Fibroblast of skin of scalp (primary cell): ENCODE results near the gene LDHAL6A.

Experiments used
- DNase-seq: peaks from one replicate; pipeline ENCODE4 v3.0.0-alpha.2; 2013

Gene LDHAL6A

GRCh38 chr11:18490736-18491485 is 35.3 kb downstream of the LDHAL6A start:
- DNase-seq: no peak

- no peak for DNase-seq
Observed at GRCh38 chr11:18491924-18492323, 36.3 kb downstream of the LDHAL6A start.

- DNase-seq: no peak
Observed at GRCh38 chr11:18492888-18493287, 37.2 kb downstream of the LDHAL6A start.

GRCh38 chr11:18493310-18493709 is 37.7 kb downstream of the LDHAL6A start:
- no peak for DNase-seq

GRCh38 chr11:18495271-18495670 is 39.6 kb downstream of the LDHAL6A start:
- no peak for DNase-seq

- peak; percentile 6 for DNase-seq
Observed at GRCh38 chr11:18495703-18496102, 40.0 kb downstream of the LDHAL6A start.

- DNase-seq: no peak
Observed at GRCh38 chr11:18498039-18498438, 42.4 kb downstream of the LDHAL6A start.

- DNase-seq: no peak
Observed at GRCh38 chr11:18501629-18502028, 46.0 kb downstream of the LDHAL6A start.

- DNase-seq: no peak
Observed at GRCh38 chr11:18502352-18502751, 46.7 kb downstream of the LDHAL6A start.

GRCh38 chr11:18521122-18521521 is 65.5 kb downstream of the LDHAL6A start:
- no peak for DNase-seq

GRCh38 chr11:18522388-18522787 is 66.7 kb downstream of the LDHAL6A start:
- peak; percentile 2 for DNase-seq

GRCh38 chr11:18523084-18523483 is 67.4 kb downstream of the LDHAL6A start:
- no peak for DNase-seq

GRCh38 chr11:18524248-18524647 is 68.6 kb downstream of the LDHAL6A start:
- no peak for DNase-seq

- no peak for DNase-seq
Observed at GRCh38 chr11:18526130-18526520, 70.5 kb downstream of the LDHAL6A start.

GRCh38 chr11:18526521-18527296 is 71.1 kb downstream of the LDHAL6A start, which contains the start of gene TSG101:
Gene TSG101, minus strand, starts transcription at chr11:18526942. Its CDS starts 126 bp downstream, at chr11:18526816.
- DNase-seq: peak; percentile 95

- DNase-seq: peak; percentile 2
Observed at GRCh38 chr11:18527512-18527911, 71.9 kb downstream of the LDHAL6A start.
